SK-N-DZ (cell line): Measurements from ENCODE around the gene TBC1D22A.
"Not testable (repeated sequence)": the region's sequence is repeated elsewhere in the genome, so short reads cannot be mapped to it uniquely, and the experiment has no call there.

Experiments
- DNase-seq: peaks from one replicate; pipeline ENCODE4 v3.0.0-alpha.2; 2015; ENCODE audit warnings: low spot score

Gene TBC1D22A

GRCh38 chr22:47133061-47133969 is 370.9 kb downstream of the TBC1D22A start:
- DNase-seq, result no peak

GRCh38 chr22:47134222-47134621 is 371.8 kb downstream of the TBC1D22A start:
- DNase-seq, result no peak

DNA sequence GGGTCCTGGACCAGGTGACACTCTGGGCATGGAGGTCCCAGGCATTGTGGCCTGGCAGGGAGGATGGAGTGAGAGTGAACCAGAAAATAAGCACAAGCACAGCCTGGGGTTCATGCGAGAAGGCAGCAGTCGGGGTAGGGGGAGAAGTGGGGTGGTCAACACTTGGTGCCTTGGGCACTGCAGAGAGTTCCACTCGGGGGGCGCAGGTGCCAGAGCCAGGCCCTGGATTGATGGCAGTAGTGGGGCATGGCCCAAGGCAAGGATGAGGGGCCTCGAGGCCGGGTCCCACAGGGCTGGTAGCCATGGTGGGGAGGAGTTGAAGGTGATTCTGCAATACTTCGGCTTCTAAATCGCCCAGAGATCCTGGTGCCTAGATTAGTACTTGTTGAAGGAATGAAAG is 372.9 kb downstream of the TBC1D22A start:
- no peak for DNase-seq

DNA sequence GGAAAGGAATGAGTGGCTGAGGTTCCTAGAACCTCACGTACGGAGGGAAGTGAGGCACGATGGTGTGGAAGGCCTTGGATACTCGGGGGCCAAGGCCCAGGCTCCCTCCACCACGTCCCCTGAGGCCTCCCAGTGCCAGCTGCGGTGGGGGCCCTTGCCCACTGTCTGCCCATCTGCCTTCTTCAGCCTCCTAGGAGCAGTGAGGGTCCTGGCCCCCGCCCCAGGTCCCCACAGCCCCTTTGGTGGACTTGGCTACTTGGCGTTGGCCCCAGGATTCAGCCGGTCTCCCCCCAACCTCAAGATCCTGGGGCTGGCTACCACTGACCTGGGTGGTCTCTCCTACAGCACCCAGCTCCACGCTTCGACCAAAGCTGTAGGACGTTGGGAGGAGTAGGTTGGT is 373.6 kb downstream of the TBC1D22A start:
- no peak for DNase-seq

GRCh38 chr22:47136671-47137070 is 374.2 kb downstream of the TBC1D22A start:
- no peak for DNase-seq

DNA sequence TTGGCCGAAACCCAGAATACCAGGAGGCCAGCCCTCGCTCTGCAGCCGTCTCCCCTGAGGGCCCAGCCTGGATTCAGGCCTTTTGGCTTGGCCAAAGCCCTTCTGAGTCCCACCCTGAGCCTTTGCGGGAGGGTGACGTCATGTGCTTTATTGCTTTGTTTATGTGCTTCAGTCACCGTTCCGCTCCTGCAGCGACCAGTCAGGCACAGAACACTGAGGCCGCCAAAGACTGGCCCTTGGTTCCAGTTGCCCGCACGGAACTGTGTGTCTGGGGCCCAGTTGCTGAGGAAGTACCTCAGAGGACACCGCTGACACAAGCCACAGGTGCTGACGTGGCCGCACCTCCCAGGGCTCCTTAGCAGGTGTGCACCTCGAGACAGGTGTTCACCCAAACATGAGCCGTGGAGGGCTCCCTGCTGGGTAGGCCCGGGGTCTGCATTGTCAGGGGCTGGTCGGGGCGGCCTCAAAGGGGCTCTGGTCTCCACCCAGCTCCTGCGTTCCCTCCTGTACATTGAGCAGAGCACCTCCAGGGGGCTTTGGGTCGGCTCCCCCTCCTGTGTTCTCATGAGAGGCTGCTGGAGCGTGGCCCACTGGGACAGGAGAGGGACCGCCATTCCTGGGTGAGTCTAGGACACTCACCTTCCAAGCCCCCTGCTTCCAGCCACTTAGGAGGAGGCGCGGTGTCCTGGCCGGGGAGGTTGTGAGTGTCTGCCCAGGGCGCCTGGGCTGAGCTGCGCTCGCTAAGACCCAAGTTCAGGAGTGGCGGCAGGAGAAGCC is 376.8 kb downstream of the TBC1D22A start:
- no peak for DNase-seq

- DNase-seq, result peak; percentile 51
Observed at GRCh38 chr22:47139790-47140119, 377.3 kb downstream of the TBC1D22A start.

GRCh38 chr22:47140975-47141374 is 378.5 kb downstream of the TBC1D22A start:
- not testable (repeated sequence) for DNase-seq

- no peak for DNase-seq
Observed at GRCh38 chr22:47142427-47143046, 380.1 kb downstream of the TBC1D22A start.

- DNase-seq, result no peak
Observed at GRCh38 chr22:47143249-47143938, 380.9 kb downstream of the TBC1D22A start.

GRCh38 chr22:47144076-47144765 is 381.8 kb downstream of the TBC1D22A start:
- no peak for DNase-seq

DNA sequence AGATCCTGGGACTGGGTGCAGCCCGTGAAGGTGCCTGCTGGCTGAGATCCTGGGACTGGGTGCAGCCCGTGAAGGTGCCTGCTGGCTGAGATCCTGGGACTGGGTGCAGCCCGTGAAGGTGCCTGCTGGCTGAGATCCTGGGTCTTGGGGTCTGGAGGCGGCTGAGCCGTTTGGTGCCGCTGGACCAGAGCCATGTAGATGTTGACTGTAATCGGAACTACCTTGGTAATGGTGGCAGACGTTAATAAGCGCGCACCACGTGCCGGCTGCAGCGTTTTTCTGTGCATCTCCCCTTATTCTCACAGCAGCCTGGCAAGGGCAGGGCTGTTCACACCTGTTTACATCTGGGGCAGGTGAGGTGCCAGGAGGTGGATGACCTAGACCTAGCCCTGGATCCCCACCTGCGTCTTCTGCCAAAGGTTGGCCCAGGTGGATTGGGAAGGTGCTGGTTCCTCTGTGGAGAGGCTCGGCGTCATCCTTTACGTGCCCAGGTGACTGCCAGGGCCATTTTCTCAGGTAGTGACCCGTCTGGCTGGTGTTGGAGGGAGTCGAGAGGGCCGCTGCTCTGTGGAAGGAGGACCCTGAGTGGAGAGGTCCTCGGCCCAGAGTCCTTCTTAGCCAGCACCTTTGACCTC is 382.5 kb downstream of the TBC1D22A start:
- no peak for DNase-seq

GRCh38 chr22:47145883-47146282 is 383.4 kb downstream of the TBC1D22A start:
- DNase-seq, result no peak

GRCh38 chr22:47146391-47146790 is 383.9 kb downstream of the TBC1D22A start:
- DNase-seq, result peak; percentile 91

DNA sequence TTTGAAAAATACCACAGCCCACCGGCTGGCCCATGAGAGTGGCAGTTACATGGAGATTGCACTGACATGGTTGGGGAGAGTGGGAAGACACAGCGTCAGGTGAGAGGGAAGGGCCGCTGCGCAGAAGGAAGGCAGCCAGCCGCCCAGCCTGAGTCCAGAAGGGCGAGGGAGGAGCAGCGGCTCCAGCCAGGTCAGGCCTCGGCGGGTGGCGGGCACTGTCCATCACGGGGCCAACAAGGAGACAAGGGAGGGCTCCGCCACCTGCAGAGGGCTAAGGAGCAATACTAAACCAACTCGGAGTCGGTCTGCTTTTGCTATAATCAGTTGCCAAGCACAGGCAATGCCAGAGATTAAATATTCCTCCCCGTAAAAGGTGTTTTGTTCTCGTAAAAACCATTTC is 384.5 kb downstream of the TBC1D22A start:
- DNase-seq, result no peak

DNA sequence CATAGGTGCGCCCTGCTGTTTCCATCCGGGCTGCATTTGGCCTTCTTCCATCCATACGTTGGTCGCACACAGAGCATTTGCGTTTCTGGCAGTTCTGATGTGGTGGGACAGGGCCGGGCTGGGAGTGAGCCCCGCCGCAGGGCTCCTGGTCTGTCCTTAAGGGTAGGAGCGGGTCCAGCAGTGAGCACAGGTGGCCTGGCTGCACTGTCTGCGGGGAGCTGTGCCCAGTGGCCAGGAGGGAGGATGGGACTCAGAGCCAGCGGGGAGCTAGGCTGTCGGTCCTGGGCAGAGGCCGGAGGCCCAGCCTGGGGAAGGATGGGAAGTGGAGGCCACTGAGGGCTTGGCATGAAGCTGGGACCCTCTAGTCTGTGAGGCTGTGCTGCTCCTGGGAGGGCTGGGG is 385.1 kb downstream of the TBC1D22A start:
- no peak for DNase-seq

DNA sequence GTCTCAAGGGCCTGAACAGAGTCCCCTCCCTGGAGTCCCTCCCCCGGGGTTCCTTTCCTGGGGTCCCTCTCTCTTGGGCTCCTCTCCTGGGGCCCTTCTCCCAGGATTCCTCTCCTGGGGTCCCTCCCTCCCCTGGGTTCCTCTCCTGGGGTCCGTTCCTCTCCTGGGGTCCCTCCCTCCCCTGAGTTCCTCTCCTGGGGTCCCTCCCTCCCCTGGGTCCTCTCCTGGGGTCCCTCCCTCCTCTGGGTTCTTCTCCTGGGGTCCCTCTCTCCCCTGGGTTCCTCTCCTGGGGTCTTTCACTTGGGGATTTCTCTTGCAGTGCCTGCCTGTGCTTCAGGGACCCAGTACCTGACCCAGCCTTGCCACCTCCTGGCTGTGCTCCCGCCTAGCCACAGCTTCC is 386.1 kb downstream of the TBC1D22A start:
- no peak for DNase-seq

- no peak for DNase-seq
Observed at GRCh38 chr22:47148956-47149728, 386.7 kb downstream of the TBC1D22A start.

GRCh38 chr22:47149976-47150375 is 387.5 kb downstream of the TBC1D22A start:
- no peak for DNase-seq

DNA sequence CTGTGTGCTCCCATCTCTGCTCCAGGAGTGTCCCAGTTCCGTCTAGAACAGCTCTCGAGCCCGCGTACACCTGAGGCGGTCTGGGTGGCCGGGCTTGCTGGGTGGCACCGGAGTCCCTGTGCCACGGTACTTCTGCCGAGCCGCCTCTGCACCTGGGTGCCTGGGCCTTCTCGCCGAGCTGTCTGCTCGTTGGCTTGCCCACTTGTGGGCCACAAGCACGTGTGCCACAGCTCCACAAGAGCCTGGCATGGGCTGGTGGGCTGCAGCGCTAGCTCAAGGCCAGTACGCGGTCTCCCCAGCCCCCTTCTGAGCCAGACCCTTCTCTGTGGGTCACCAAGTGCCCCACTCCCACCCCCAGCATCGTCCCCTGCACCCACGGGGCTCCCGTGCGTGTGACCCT is 388.0 kb downstream of the TBC1D22A start:
- no peak for DNase-seq
